GM19328 (cell line): ENCODE measurements around the gene TFF1.

Source experiments
- ATAC-seq: cut with Tn5 transposase; IDR thresholded peaks from one replicate; pipeline ENCODE4 v1.9.1; 2021; ENCODE audit warnings: mild to moderate bottlenecking, moderate library complexity; ENCODE audit not compliant: unreplicated experiment

TFF1 gene

GRCh38 chr21:42346866-42347600 is 19.3 kb downstream of the TFF1 start:
- no peak for ATAC-seq

- ATAC-seq = no peak
These were observed 19.9 kb downstream of the TFF1 start for GRCh38 chr21:42346441-42346840.

GRCh38 chr21:42344631-42345030 is 21.7 kb downstream of the TFF1 start:
- ATAC-seq = no peak

- ATAC-seq = no peak
These were observed 22.3 kb downstream of the TFF1 start for GRCh38 chr21:42343963-42344510.

GRCh38 chr21:42343556-42343955 is 22.8 kb downstream of the TFF1 start:
- no peak for ATAC-seq

- ATAC-seq = no peak
These were observed 23.2 kb downstream of the TFF1 start for GRCh38 chr21:42343101-42343500.

- no peak for ATAC-seq
These were observed 24.4 kb downstream of the TFF1 start for GRCh38 chr21:42341776-42342542.

GRCh38 chr21:42340187-42341050 is 25.9 kb downstream of the TFF1 start:
- no peak for ATAC-seq

GRCh38 chr21:42338729-42339715 is 27.3 kb downstream of the TFF1 start:
- ATAC-seq = no peak

GRCh38 chr21:42337830-42338728 is 28.3 kb downstream of the TFF1 start:
- ATAC-seq = no peak

- no peak for ATAC-seq
These were observed 29.1 kb downstream of the TFF1 start for GRCh38 chr21:42337276-42337675.

GRCh38 chr21:42336054-42336453 is 30.3 kb downstream of the TFF1 start:
- ATAC-seq = no peak

- no peak for ATAC-seq
These were observed 33.6 kb downstream of the TFF1 start for GRCh38 chr21:42332557-42333317.

- no peak for ATAC-seq
These were observed 34.7 kb downstream of the TFF1 start for GRCh38 chr21:42331660-42332059.

- ATAC-seq = no peak
These were observed 35.7 kb downstream of the TFF1 start for GRCh38 chr21:42330380-42331371.

- ATAC-seq = no peak
These were observed 41.4 kb downstream of the TFF1 start for GRCh38 chr21:42324896-42325295.

- ATAC-seq = no peak
These were observed 44.5 kb downstream of the TFF1 start for GRCh38 chr21:42321845-42322244.
